Fibroblast of lung (primary cell): Measurements from ENCODE around the gene ASTN2. TPM values are rescaled to one million over a fixed set of nuclear protein-coding genes. Genes with fewer than 3 reads are reported as not detected.

Source experiments
- DNase-seq, 2 donors: peaks; one replicate each; pipeline versions ENCODE4 v3.0.0 to v3.0.0-alpha.2; 2010; ENCODE audit warnings: low read depth in 2 of 2
- H2AFZ ChIP-seq: 2 replicates; pipeline ENCODE4 v1.5.1; 2012; ENCODE audit warnings: low read length, control low read depth, inconsistent platforms
- H3K27ac ChIP-seq: 2 replicates; pipeline ENCODE4 v1.5.1; 2011; ENCODE audit warnings: low read length, control low read depth; ENCODE audit not compliant: insufficient read depth
- H3K27me3 ChIP-seq: 2 replicates; pipeline ENCODE4 v1.5.1; 2011; ENCODE audit warnings: mild to moderate bottlenecking, low read length; ENCODE audit not compliant: control insufficient read depth, insufficient read depth
- H3K36me3 ChIP-seq: 2 replicates; pipeline ENCODE4 v1.5.1; 2011; ENCODE audit warnings: low read length; ENCODE audit not compliant: control insufficient read depth, insufficient read depth
- H3K4me1 ChIP-seq: 2 replicates; pipeline ENCODE4 v1.5.1; 2011; ENCODE audit warnings: low read length; ENCODE audit not compliant: control insufficient read depth, insufficient read depth; ENCODE audit errors: extremely low read depth
- H3K4me2 ChIP-seq: 2 replicates; pipeline ENCODE4 v1.5.1; 2011; ENCODE audit warnings: low read length, control low read depth; ENCODE audit not compliant: insufficient read depth; ENCODE audit errors: extremely low read depth
- H3K4me3 ChIP-seq, 4 experiments: fragments of 200-600 bp in 1 of 4; sonication (generic) in 1 of 4; replicated peaks in 1 of 4; 2 replicates each; pipeline ENCODE4 v1.5.1; 2011 to 2016; ENCODE audit warnings: low read length in 4 of 4, low read depth in 3 of 4, mild to moderate bottlenecking in 3 of 4, control low read depth in 2 of 4, inconsistent platforms in 1 of 4, mixed read lengths in 1 of 4; ENCODE audit not compliant: insufficient read depth in 1 of 4; ENCODE audit errors: control extremely low read depth in 1 of 4
- H3K79me2 ChIP-seq: 2 replicates; pipeline ENCODE4 v1.5.1; 2012; ENCODE audit warnings: mild to moderate bottlenecking, low read length, inconsistent platforms; ENCODE audit not compliant: control insufficient read depth, insufficient read depth
- H3K9ac ChIP-seq: 2 replicates; pipeline ENCODE4 v1.5.1; 2011; ENCODE audit warnings: mild to moderate bottlenecking, low read length, control low read depth; ENCODE audit not compliant: insufficient read depth
- H3K9me3 ChIP-seq: 2 replicates; pipeline ENCODE4 v1.5.1; 2012; ENCODE audit warnings: low read depth, low read length; ENCODE audit not compliant: control insufficient read depth, insufficient read depth
- H4K20me1 ChIP-seq: 2 replicates; pipeline ENCODE4 v1.5.1; 2011; ENCODE audit warnings: low read length; ENCODE audit not compliant: control insufficient read depth, insufficient read depth; ENCODE audit errors: extremely low read depth
- CTCF ChIP-seq, 2 donors: IDR thresholded peaks in 1 of 2; conservative IDR thresholded peaks in 1 of 2; 1 replicate in 1 of 2; 2 replicates in 1 of 2; pipeline ENCODE4 v1.5.1; 2011 to 2012; ENCODE audit warnings: low read length in 2 of 2, control low read depth in 1 of 2, inconsistent platforms in 1 of 2, low read depth in 1 of 2, mild to moderate bottlenecking in 1 of 2
- EZH2 ChIP-seq: IDR thresholded peaks from 2 replicates; pipeline ENCODE4 v1.5.1; 2012; ENCODE audit warnings: low read length, control low read depth, mild to moderate bottlenecking; ENCODE audit errors: missing control alignments
- polyA plus RNA-seq, 2 donors: library from polyadenylated mRNA; depleted of rRNA in 1 of 2; stranded (reverse) in 1 of 2; unstranded in 1 of 2; fragments of >200 nt; gene quantifications; 2 replicates each; pipeline ENCODE4 v1.2.1, GENCODE V29; 2011 to 2012; ENCODE audit warnings: missing spikeins in 1 of 2
- total RNA-seq: library from RNA; depleted of rRNA; stranded (reverse); fragments of >200 nt; gene quantifications from 2 replicates; pipeline ENCODE4 v1.2.1, GENCODE V29; 2014

Gene ASTN2
- total and polyA plus RNA-seq, 2 donors (not counting 1 experiment from before 2014, with no cell fraction given) = 2.2 to 19.2 TPM

DNA sequence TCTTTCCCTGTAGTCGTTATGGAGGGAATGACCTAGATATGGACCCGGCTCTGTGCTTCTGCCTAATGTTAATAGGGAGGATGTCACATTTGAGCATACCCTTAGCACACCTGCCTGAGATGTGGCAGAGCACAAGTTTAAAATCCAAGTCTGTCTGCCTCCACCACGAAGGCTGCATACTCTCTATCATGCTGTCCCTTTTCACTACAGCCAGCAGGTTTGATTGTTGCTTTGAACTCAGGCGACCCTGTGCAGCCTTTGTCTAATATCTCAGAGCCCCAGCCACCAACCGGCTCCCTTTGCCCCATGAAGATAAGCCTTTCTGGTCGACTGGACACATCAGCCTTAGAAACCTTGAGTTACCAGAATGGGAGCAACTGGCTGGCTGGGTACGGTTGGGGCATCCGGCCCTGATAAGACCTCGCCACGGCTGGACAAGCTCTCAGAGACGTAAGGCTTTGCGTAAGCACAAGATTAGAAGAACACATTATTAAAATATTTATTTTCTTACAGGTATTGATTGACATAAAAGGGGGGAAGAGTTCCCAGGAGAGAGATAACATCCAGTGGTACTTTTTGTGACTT lies 949.8 kb downstream of the ASTN2 start:
- H3K9me3 ChIP-seq = no peaks in the 10 kb centered on the region
- no peak overlapping the region for H3K4me2 ChIP-seq
- H3K27ac ChIP-seq = no peak overlapping the region
- no peak overlapping the region for H3K4me3 ChIP-seq
- H3K9ac ChIP-seq = no peak overlapping the region
- no peaks in the 10 kb centered on the region for H3K4me1 ChIP-seq
- TF ChIP-seq EZH2 = no peak
- no peaks in the 10 kb centered on the region for H3K27me3 ChIP-seq
- no peak for DNase-seq
- H3K36me3 ChIP-seq = no peaks in the 10 kb centered on the region
- no peaks in the 10 kb centered on the region for H3K79me2 ChIP-seq
- H4K20me1 ChIP-seq = no peaks in the 10 kb centered on the region
- no peak overlapping the region for H2AFZ ChIP-seq

DNA sequence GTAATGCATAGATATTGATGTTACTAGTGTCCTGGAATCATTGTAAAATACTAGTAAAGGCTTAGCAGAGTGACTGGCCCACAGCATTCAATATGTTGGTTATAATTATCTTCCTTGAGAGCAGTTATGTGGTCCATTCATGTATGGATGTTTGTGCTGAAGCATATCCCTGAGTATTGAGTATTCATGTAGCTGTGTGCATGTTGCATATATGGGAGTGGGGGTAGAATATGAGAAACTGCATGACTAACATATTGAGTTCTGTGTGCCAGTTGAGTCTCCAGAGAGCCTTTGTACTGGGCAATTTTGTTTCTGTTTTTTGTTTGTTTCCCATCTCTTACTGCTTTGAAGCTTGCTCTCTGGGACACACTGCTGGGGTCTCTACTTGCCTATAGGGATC lies 950.4 kb downstream of the ASTN2 start:
- no peaks in the 10 kb centered on the region for H4K20me1 ChIP-seq
- H3K79me2 ChIP-seq = no peaks in the 10 kb centered on the region
- H3K9me3 ChIP-seq = no peaks in the 10 kb centered on the region
- no peak overlapping the region for H3K27ac ChIP-seq
- H3K4me3 ChIP-seq = no peak overlapping the region
- TF ChIP-seq EZH2 (no peak), CTCF (conservative IDR thresholded peaks at IDR 0.05 in 1 of 2, IDR thresholded peaks at IDR 0.05 in 1 of 2; ENCODE audit: low read depth in 1 of 2, low read length in 2 of 2) (no peak)
- no peaks in the 10 kb centered on the region for H3K4me1 ChIP-seq
- DNase-seq = no peak
- no peak overlapping the region for H2AFZ ChIP-seq
- no peak overlapping the region for H3K4me2 ChIP-seq
- H3K9ac ChIP-seq = no peak overlapping the region
- H3K36me3 ChIP-seq = no peaks in the 10 kb centered on the region
- H3K27me3 ChIP-seq = no peaks in the 10 kb centered on the region

DNA sequence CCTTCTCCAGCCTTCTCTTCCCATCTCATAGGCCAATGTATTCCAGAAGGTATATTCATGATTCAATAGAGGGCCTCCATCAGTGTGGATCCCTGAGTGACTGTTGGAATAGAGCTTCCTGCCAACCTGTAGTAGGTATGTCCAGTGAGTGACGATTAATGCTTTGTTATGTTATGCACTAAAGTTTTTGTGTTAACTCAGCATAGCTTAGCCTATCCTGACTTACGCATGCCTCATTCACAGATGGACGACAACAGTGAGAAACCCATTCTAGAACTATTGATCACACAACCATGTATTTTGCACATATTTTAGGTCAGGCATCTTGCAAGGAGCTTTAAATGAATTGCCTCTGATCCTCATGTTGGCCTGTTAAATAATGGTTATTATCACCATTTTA lies 953.2 kb downstream of the ASTN2 start:
- Histone ChIP-seq H4K20me1 (no peaks in the 10 kb centered on the region), H3K27me3 (no peaks in the 10 kb centered on the region), H3K27ac (no peak overlapping the region), H3K4me1 (no peaks in the 10 kb centered on the region), H2AFZ (no peak overlapping the region), H3K79me2 (no peaks in the 10 kb centered on the region), H3K4me2 (no peak overlapping the region), H3K9ac (no peak overlapping the region), H3K9me3 (no peaks in the 10 kb centered on the region), H3K4me3 (no peak overlapping the region), H3K36me3 (no peaks in the 10 kb centered on the region)
- TF ChIP-seq EZH2 (no peak), CTCF (conservative IDR thresholded peaks at IDR 0.05 in 1 of 2, IDR thresholded peaks at IDR 0.05 in 1 of 2; ENCODE audit: low read depth in 1 of 2, low read length in 2 of 2) (no peak)
- DNase-seq = no peak
